ENCODE measurements around the gene PRKCB.
A peak's percentile ranks its signal among the peaks of the same experiment; 100 is the strongest.
"Not testable (repeated sequence)": the region's sequence is repeated elsewhere in the genome, so short reads cannot be mapped to it uniquely, and the experiment has no call there.

The PRKCB gene

DNA sequence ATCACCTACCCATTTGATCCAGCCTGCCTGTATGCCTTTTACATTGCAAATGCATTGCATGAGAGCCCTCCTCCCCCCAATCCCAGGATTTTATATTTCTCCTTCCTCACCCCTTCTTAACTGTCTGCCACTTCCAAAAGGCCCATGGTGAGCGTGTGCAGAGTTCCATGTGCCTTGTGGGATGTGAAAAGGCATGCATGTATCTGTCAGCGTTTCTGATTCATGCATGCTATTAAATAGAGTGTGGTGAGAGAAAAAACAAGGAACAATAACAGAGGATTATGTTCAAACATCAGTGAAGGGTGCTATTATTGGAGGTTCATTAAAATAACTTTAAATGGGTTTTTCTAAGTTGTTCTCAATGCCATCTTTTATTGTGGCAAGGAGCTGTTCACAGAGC is 359.4 kb downstream of the PRKCB start:
- DNase-seq, result no peak

DNA sequence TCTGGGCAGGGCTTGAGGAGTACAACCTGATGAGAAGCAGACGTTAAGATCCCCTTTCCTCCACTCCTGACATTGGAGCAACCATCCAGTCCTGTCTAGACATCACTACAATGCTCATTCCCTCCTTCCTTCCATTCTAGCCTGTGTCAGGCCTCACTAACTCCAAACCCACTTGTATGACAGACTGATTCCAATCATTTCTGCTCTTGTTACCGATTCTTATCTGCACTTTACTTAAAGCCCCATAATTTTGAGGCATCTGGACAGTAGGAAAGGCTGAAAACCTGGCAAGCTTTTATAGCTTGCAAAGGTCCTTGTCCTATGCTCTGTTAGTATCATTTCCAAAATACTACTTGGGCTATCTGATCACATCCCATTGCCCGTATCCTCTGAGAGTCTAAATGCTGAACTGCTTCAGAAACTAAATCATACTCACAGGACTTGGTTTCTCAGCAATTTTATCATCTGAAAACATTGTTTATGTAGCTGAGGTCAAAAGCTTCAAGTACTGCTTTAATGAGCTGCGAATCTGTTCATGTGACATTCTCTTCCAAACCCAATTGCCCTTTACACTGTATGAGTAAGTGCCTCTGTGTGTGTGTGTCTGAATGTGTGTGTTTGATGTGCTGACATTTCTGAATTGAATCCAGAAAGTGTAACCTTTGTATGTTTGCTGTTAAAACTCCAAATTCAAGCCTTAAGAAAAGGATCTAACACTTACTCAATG is 363.2 kb downstream of the PRKCB start:
- DNase-seq, result no peak

DNA sequence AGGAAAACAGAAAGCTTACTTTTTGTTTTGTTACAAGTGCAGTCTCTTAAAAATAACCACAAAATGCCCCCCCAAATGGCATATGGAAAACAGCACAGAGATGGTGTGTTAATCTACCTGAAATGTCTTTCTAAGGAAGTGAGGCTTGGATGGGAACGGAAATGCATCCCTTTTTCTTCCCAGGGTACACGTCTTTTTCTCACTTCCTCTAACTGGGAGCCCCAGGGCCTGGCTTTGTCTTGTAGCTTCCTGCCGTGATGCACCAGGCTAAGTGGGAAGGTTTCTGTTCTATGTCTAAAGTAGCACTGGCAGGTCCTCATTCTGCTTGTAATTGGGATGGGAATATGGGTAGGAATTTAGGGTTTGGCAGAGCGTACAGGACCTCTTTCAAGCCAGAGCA is 367.9 kb downstream of the PRKCB start:
- peak; percentile 31 for DNase-seq

DNA sequence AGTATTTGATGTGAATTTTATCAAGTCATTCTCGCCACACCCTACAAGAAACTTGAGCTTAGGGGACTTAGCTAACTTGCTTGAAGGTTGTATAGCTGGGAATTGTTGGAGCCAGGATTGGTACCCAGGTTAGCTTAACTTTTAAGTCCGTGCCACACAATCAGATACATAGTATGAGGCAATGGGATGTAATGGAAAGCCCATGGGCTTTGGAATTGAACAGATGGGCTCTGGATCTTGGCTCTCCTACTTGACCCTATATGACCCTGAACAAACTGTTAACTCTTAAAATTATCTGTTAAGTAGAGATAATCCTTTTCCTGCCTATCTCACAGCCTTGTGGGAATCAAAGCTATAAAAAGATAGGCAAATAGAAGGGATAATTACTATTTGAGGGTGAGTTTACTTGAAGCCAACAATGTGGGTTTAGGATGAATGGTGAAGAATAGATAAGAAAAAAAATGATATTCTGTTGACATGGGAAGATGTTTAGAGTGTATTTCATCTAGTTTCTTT is 368.4 kb downstream of the PRKCB start:
- DNase-seq, result peak; percentile 93

DNA sequence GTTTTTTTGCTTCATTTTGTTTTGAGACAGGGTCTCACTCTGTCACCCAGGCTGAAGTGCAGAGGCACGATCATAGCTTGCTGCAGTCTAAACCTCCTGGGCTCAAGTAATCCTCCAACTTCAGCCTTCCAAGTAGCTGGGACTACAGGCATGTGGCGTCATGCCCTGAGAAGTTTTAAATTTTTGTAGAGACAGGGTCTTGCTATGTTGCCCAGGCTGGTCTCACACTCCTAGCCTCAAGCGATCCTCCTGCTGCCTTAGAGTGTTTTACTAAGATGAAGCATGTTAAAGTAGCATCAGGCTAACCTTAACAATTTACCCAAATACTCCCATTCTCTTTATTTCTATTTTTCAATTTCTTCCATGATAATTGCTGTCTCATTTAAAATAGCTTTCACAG is 371.1 kb downstream of the PRKCB start:
- DNase-seq, result no peak

DNA sequence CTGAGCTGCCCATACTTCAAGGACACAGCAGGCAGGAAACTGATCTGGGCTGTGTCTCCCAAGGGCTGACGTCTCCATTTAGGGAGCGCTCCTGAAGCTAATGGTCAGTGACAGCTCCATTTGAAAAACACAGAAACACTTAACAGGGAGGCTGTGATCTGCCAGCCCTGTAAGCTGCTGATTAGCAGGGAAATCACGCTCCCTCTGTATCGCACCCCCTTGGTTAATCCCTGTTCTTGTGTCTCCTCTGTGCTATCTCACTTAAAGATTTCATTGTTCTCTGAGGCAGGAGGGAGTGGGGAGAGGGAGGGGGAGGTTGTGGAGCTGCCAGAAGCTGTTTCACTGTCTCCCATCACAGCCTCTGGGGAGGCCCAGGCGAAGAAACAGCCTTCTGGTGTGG is 372.9 kb downstream of the PRKCB start:
- DNase-seq, result peak; percentile 93

DNA sequence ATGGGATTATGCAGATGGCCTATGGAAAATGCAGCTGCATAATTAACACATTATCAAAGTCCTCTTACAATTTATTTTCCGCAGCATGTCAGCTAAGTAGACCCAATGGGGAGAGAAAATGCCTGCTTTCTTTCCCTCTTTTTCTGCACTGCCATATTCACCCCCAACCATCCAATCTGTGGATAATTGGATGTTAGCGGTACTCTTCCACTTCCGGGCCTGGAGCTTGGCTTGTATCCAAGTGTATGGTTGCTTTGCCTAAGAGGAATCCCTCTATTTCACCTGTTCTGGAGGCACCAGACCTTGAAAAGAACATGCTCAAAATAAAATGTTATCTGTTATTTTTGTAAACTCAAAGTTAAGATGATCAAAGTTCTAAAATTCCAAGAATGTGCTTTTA is 379.2 kb downstream of the PRKCB start:
- DNase-seq, result peak; percentile 7

DNA sequence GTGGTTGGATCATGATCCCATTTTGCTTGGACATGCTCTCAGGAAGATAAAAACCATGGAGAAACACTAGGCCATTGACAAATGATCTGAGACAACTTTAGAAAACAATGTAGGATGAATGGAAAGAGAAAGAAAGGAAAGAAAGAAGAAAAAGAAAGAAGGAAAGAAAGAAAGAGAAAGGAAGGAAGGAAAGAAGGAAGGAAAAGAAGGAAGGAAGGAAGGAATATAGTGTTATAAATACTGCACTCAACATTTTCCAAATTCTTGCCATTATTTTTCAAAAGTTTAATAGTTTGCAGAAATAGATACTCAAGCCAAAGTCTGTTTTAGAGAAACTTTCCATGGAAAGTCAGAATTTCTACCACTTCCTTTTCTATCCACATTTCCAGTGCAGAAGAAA is 381.2 kb downstream of the PRKCB start:
- DNase-seq, result no peak

DNA sequence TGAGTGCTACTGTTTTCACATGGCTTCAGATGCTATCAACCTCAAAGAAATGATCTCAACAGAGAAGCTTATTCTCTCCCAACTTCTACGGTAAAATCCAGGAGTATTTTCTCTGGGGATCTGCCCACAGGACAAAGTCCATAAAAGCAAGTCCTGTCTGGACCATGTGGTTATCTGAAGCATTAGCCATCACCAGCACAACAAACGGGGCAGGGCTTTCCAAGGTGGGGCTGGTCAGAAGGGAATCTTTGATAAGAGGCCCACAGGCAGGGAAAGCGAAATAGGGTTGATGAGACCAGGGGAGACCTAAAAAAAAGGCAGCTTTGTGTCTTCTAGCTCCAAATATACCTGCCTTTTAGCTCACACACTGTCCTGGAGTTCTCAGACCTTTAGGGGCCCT is 381.7 kb downstream of the PRKCB start:
- no peak for DNase-seq

DNA sequence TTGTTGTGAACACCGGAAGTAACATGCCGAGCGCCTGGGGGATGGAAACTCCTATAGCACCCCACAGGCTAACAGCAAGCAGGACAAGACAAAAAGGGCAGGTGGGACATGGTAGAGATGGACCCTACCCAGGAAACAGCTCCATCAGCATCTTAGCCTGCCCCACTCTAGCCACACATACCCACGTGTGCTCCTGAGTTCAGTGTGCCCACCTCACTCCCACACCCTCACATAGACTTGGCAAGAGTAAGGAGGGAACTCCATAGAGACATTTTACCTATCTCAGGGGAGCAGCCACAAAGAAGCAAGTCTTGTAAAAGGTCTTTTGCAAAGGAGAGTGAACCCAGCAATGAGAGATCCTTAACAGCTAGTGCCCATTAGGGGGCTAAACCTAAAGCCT is 382.5 kb downstream of the PRKCB start:
- no peak for DNase-seq

DNA sequence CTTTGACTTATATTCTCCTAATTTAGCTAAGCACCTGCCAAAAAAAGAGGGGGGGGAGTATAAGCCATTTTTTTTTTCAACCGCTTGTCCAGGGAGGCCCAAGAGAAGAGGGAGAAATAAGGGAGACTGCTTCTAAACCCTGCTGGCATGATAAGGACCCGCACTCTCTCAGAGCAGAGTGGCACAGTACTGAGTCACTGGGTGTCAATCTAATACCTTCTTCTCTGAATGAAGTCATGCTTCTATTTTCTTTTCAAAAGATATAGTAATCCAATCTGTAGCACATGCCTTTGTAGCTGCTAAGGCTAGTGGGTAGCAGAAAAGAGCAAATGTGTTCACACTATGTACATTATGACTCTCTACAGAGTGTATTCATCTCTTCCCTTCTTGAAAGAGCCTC is 385.4 kb downstream of the PRKCB start:
- no peak for DNase-seq

DNA sequence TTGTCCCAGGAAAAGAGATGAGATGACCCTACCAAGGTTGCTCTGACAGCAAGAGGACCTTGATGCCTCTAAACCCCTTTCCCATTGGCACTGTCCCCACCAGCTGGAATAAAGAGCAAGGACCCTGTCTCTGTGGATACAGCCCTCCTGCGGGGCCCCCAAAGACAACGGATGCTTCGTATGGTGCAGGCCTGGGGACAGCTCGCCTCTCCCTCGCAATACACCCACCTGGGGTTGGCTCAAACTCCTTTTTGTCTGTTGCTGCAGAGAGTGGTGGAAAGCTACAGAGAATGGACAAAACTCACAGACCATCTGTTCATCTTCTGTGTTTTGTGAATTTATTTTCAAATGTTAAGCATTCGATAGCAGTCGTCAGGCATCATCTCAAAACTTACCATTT is 392.7 kb downstream of the PRKCB start:
- DNase-seq, result no peak

DNA sequence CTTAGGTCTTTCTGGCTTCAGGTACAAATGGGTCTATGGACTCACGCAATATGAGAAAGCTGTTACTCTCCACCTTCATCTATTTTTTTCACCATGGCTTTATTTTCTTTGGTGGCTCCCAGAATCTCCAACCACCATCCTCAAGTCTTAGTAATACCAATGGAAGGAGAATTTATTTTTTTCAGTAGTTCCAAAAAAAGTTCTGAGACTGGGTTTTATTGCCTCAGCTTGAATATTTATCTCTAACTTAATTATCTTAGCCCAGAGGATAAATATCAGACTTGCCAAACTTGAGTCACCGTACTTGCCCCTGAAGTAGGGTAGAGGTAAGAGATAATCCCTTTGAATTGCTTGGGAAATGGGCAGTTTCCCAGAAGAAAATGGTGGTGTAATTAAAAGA is 397.2 kb downstream of the PRKCB start:
- DNase-seq, result no peak

DNA sequence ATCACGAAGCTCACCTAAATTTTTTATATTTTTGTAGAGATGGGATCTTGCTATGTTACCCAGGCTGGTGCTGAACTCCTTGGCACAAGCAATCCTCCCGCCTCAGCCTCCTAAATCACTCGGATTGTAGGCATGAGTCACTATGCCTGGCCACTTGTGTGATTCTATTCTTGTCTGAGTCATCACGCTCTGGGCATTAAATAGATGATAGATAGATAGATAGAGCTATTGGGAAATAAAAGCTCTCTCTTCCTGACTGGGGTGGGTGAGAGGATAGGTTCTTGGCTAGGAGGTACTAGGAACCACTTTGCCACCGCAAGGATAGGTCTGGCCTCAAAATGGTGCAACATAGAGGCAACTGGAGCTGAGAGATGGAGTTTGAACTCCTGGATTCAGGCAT is 399.0 kb downstream of the PRKCB start:
- DNase-seq, result no peak

DNA sequence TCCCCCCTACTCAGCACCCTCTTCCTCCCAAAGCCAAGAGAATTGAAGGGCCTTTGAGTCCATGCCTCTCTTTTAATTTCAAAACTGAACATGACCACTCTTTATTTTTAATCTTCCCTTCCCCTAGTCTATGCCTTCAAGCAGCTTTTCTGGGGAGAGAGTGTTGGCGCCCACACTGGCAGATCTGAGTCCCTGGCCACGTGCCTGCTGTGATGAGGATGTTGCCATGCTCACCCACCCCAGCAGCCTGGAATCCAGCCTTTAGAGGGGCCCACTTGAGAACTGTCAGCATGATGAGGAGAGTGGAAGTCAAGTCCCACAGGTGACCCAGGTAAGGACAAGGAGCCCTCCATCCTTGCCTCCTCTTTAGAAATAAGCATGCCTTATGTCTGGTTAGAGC is 400.0 kb downstream of the PRKCB start:
- no peak for DNase-seq

DNA sequence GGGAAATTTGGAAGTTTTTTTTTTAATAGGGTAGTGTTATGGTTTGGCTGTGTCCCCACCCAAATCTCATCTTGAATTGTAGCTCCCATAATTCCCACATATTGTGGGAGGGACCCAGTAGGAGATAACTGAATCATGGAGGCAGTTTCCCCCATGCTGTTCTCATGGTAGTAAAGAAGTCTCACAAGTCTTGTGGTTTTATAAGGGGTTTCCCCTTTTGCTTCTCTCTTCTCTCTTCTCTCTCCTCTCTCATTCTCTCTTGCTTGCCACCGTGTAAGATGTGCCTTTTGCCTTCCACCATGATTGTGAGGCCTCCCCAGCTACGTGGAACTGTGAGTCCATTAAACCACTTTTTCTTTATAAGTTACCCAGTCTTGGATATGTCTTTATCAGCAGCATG is 403.1 kb downstream of the PRKCB start:
- DNase-seq, result not testable (repeated sequence)

DNA sequence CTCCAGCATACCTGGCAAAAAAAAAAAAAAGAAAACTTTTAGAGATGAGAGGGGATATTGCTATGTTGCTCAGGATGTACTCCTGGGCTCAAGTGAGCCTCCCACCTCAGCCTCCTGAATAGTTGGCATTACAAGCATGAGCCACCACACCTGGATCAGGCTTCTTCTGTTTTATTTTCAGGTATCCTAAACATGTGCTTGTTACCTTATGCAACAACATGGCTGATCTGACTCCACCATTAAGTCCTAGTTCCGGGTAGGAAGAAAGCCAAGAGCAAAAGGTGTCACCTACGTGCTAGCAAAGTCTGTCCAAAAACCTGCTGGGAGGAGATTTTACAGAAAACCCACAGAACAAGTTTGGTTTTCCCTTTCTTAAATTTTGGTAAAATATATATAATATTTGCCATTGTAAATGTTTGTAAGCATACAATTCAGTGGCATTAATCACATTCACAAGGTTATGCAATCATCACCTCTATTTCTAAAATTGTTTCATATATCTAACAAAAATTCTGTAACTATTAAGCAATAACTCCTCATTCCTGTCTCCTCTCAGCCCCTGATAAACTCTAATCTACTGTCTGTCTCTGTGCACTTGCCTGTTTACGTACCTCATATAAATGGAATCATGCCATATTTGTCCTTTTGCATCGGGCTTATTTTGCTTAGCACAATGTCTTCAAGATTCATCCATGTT is 411.3 kb downstream of the PRKCB start:
- DNase-seq, result no peak

DNA sequence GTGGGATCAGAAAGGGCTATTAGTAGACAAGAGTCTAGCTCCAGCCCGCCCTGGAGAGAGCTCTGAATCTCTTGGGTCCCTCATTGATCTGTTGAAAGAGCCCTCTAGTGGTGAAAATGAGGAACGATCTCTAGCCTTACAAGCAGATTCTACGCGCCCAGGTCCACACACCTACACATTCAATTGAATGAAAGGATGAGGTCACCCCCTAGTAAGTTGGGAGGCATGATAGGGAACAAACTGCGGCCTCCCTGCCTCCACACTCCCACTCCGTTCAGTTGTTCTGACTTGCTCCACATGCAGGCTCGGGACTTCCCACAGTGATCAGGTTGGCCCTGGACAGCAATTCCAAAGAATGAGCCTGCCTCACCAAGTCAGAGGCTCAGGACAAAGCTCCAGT is 417.4 kb downstream of the PRKCB start:
- peak; percentile 86 for DNase-seq

DNA sequence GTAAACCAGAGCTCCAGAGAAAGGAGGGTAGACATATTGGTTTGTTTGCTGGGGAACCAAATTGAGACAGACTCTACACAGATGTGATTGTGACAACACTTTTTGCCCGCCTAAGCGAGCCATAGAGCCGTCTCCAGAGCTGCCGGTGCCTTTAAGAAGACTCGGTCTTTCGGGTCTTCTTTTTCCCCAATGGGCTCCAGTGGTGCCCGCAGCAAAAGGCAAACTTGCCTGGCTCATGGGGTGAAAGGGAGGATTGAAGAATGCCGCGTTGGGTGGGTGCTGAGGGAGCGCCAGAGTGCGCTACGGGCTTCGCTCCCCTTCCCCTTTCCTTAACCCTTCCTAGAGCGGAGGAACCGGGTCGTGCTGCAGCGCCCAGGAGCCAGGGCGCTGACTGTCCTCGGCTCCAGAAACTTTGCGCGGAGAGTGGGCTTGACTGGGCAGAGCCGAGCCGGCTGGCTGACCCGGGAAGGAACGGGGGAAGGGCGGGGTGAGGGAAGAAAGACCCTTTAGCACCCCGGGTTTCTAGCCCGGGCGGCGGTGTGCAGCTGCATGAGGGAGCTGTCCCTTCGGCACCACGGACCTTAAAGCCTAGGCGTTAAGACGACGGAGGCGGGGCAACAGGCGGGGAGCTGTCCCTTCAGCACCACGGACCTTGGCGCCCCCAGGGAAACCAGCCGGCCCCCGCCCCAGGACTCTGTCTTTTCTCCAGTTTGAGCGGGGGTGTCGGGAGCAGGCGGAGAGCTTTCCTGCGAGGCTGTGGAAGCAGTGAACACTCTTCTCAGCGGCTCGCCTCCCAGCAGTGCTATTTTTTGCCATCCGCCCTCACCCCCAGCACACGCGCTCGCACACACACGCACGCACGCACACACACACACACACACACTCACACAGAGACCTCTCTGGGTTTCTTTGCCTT is 419.9 kb downstream of the PRKCB start, which contains the start of gene CACNG3:
TSS of gene CACNG3 (plus strand) at position 880 of the 916 bp plus-strand sequence. CDS start 420 bp downstream, outside the sequence.
- DNase-seq, result peak; percentile 55

DNA sequence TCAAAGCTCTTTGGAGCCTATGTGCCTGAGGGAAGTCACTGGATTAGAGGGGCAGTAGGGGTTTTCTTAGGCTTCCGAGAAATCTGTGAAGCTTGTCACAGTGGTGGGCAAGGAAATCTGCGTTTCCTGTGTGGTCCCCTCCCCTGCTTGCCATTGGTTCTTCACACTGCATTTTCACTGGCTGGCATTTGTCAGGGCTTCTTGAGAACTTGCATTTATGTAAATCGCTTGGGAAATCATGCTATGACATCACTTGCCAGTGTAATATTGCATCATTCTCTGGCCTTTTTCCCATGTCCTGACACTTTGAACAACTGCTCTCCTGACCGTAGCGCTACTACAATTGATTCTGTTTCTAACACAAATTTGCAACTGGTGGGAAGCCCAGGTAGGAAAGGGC is 422.2 kb downstream of the PRKCB start:
- DNase-seq, result no peak

DNA sequence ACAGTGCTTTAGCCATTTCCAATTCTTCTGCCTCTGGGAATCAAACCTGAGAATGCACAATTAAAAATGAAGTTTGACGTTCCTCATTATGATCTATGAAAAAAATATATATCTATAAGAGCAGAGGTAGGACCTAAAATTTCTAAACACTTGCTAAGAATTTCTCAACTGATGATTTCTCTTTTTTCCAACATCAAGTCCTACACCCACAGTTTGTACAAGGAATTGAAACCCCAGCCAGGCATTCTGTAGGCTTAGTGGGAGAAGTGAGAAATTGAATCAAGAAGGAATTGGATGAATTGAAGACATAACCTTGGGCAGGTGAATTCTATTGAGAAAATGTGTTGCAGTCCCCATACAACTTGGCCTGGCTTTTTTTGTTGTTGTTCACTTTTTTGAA is 423.0 kb downstream of the PRKCB start:
- no peak for DNase-seq

DNA sequence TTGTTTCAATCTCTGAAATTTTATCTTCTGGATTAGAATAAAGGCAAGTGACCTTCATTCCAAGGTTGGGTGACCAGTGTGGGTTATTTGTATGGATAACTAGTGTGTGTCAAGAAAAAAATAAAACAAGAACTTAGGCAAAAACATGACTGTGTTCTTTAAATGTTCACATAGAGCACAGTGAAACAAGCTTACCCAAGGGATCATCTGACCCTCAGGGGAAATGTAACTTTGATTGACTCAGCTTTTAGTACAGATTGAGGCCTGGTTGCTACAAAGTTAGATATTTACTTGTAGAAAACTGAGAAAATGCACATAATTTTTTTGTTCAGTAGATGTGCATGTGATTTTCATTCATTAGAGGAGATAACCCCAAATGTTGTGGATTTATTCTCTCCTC is 427.0 kb downstream of the PRKCB start:
- DNase-seq, result no peak
